A549 (cell line): ENCODE results near the gene SLC48A1. TPM values are rescaled to one million over a fixed set of nuclear protein-coding genes. Genes with fewer than 3 reads are reported as not detected.

Experiments
- ATAC-seq, 2 experiments: fragments of 200-7000 bp in 1 of 2; fragments of >200 bp in 1 of 2; cut with Nextera tagmentation in 1 of 2; cut with Tn5 transposase in 1 of 2; 3 replicates each; pipeline versions ENCODE4 v1.8.0 to v1.9.1; 2018 to 2020; ENCODE audit warnings: mild to moderate bottlenecking in 1 of 2, moderate library complexity in 1 of 2
- CTCF ChIA-PET: fragments of 300-600 bp; sonication (Branson Sonifier 250); formaldehyde crosslinking; extraction: SDS; loops from one replicate; lab custom pipeline; 2021; ENCODE audit warnings: antibody characterized with exemption, inconsistent platforms; lab: Yijun Ruan, JAX
- POLR2A ChIA-PET: fragments of 350-600 bp; formaldehyde crosslinking; extraction: SDS; loops from one replicate; lab custom pipeline; 2021; ENCODE audit warnings: antibody characterized with exemption, inconsistent platforms; lab: Yijun Ruan, JAX
- DNase-seq, 2 experiments: peaks; one replicate each; pipeline versions ENCODE4 v3.0.0 to v3.0.0-alpha.2; 2011 to 2016; ENCODE audit warnings: low read depth in 1 of 2, low spot score in 1 of 2
- FAIRE-seq: peaks from 2 replicates; lab custom pipeline; 2011; peaks lifted over from hg19 to GRCh38; lab: Jason Lieb, UNC
- H3K27ac ChIP-seq, 2 experiments: fragments of >200 bp; sonication (Bioruptor Twin); formaldehyde crosslinking; 3 replicates each; pipeline ENCODE4 v1.5.1; 2016 to 2017
- H3K4me1 ChIP-seq: fragments of >200 bp; sonication (Bioruptor Twin); formaldehyde crosslinking; 3 replicates; pipeline ENCODE4 v1.6.1; 2016
- H3K4me2 ChIP-seq: fragments of >200 bp; sonication (Bioruptor Twin); formaldehyde crosslinking; 3 replicates; pipeline ENCODE4 v1.6.1; 2016
- H3K4me3 ChIP-seq: fragments of >200 bp; sonication (Bioruptor Twin); formaldehyde crosslinking; 3 replicates; pipeline ENCODE4 v1.5.1; 2016
- H3K9me3 ChIP-seq: fragments of >200 bp; sonication (Bioruptor Twin); formaldehyde crosslinking; 3 replicates; pipeline ENCODE4 v1.6.1; 2016
- BHLHE40 ChIP-seq: IDR thresholded peaks from 2 replicates; pipeline ENCODE4 v1.6.1; 2012; ENCODE audit warnings: low read depth, low read length, inconsistent platforms
- CHD4 ChIP-seq: fragments of 200-600 bp; sonication (generic); IDR thresholded peaks from 2 replicates; pipeline ENCODE4 v1.6.1; 2016; ENCODE audit warnings: antibody characterized with exemption, mild to moderate bottlenecking, borderline replicate concordance
- EP300 ChIP-seq, 2 experiments: fragments of >200 bp; sonication (Bioruptor Twin); formaldehyde crosslinking; IDR thresholded peaks; 2 replicates in 1 of 2; 3 replicates in 1 of 2; pipeline ENCODE4 v1.6.1; 2016 to 2017
- ESRRA ChIP-seq: fragments of 150-350 bp; IDR thresholded peaks from 2 replicates; pipeline ENCODE4 v1.6.1; 2014; ENCODE audit warnings: mild to moderate bottlenecking, low read length, borderline replicate concordance
- FOSB ChIP-seq: fragments of 250-450 bp; sonication (Bioruptor Pico); IDR thresholded peaks from 2 replicates; pipeline ENCODE4 v1.5.0; 2020; ENCODE audit warnings: mild to moderate bottlenecking, moderate library complexity
- HOXB13 ChIP-seq: fragments of 250-450 bp; sonication (Bioruptor Pico); IDR thresholded peaks from 2 replicates; pipeline ENCODE4 v1.5.0; 2020; ENCODE audit warnings: low read depth, mild to moderate bottlenecking, moderate library complexity
- HOXB5 ChIP-seq: fragments of 250-450 bp; sonication (Bioruptor Pico); IDR thresholded peaks from 2 replicates; pipeline ENCODE4 v1.5.0; 2020; ENCODE audit warnings: mild to moderate bottlenecking, moderate library complexity
- MAFK ChIP-seq: fragments of 450-650 bp; IDR thresholded peaks from 2 replicates; pipeline ENCODE4 v1.6.1; 2014; ENCODE audit not compliant: partially characterized antibody
- NR3C1 ChIP-seq: fragments of >200 bp; sonication (Bioruptor Twin); formaldehyde crosslinking; IDR thresholded peaks from 3 replicates; pipeline ENCODE4 v1.6.1; 2017
- RFX5 ChIP-seq: fragments of 450-650 bp; IDR thresholded peaks from 2 replicates; pipeline ENCODE4 v1.7.1; 2014; ENCODE audit warnings: antibody characterized with exemption, mild to moderate bottlenecking, moderate library complexity
- RNF2 ChIP-seq: fragments of 200-600 bp; sonication (generic); IDR thresholded peaks from 2 replicates; pipeline ENCODE4 v1.6.1; 2016; ENCODE audit warnings: low read depth, mild to moderate bottlenecking, antibody characterized with exemption, moderate library complexity, borderline replicate concordance
- SREBF2 ChIP-seq: fragments of 450-650 bp; IDR thresholded peaks from 2 replicates; pipeline ENCODE4 v1.6.1; 2014; ENCODE audit warnings: mild to moderate bottlenecking, moderate library complexity
- TFCP2L1 ChIP-seq: fragments of 250-450 bp; sonication (Bioruptor Pico); IDR thresholded peaks from 2 replicates; pipeline ENCODE4 v1.5.0; 2021; ENCODE audit warnings: mild to moderate bottlenecking
- TP53 ChIP-seq: fragments of 250-450 bp; sonication (Bioruptor Pico); IDR thresholded peaks from 2 replicates; pipeline ENCODE4 v1.5.0; 2021; ENCODE audit warnings: mild to moderate bottlenecking, moderate library complexity
- WGBS: methylation state at CpG from one replicate; pipeline ENCODE4 v1.1.6; 2017; ENCODE audit errors: missing lambda C conversion rate; 5-methylcytosine and 5-hydroxymethylcytosine counted together
- polyA plus RNA-seq, 4 experiments: library from polyadenylated mRNA; depleted of rRNA in 3 of 4; stranded (reverse); fragments of >200 nt; fragmentation: RNase III in 1 of 4; extraction: RNeasy Plus Mini Kit Qiagen cat#74134 plus additional on column Dnase treatment in 1 of 4; gene quantifications; 2 replicates in 3 of 4; 3 replicates in 1 of 4; pipeline ENCODE4 v1.2.3, GENCODE V29; 2011 to 2017
- TF ChIP-seq, protein P1 (sequence below): fragments of 250-450 bp; sonication (Bioruptor Pico); IDR thresholded peaks from 2 replicates; pipeline ENCODE4 v1.5.0; 2020; ENCODE audit warnings: low read depth, mild to moderate bottlenecking, moderate library complexity
- TF ChIP-seq, protein P2 (sequence below): fragments of 450-650 bp; IDR thresholded peaks from 2 replicates; pipeline ENCODE4 v1.6.1; 2014; ENCODE audit warnings: antibody characterized with exemption
- TF ChIP-seq, protein P3 (sequence below): IDR thresholded peaks from 2 replicates; pipeline ENCODE4 v1.6.1; 2012; ENCODE audit warnings: low read depth, borderline replicate concordance
- TF ChIP-seq, protein P4 (sequence below): fragments of 150-350 bp; IDR thresholded peaks from 2 replicates; pipeline ENCODE4 v1.6.1; 2014; ENCODE audit warnings: low read depth, mild to moderate bottlenecking, low read length
- TF ChIP-seq, protein P5 (sequence below): IDR thresholded peaks from 2 replicates; pipeline ENCODE4 v1.6.1; 2012
- TF ChIP-seq, protein P6 (sequence below): fragments of >200 bp; sonication (Bioruptor Twin); formaldehyde crosslinking; IDR thresholded peaks from 3 replicates; pipeline ENCODE4 v1.5.1; 2016

SLC48A1 gene
- polyA plus RNA-seq, 2 of the 4 experiments (the other 2 are of a cell fraction), result 25.1 to 32.6 TPM

DNA sequence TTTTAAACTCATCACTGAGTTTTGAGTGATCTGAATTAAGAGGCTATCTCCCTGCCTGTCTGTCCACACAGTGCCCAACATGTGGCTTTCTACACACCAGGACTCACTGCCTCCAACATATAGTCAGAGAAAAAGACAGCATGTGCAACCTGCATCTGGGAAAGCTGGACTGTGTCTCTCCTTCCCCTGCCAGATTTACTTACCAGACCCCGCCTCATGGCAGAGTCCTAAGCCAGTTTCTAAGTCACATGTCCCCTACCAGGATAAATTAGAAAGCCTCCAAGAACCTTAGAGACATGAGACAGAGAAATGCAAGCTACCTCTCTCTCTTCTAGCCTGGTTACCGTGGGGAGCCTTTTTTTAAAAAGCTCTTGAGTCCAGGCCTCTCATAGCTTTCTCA, 49.4 kb downstream of the SLC48A1 start:
- H3K9me3 ChIP-seq, result no peaks in the 10 kb centered on the region
- TF ChIP-seq HOXB5 (no peak), CHD4 (no peak), FOSB (CRISPR knock-in tag) (no peak), RFX5 (no peak), SREBF2 (no peak), EP300 (IDR thresholded peaks at IDR 0.05) (no peak), NR3C1 (no peak), TFCP2L1 (CRISPR knock-in tag) (no peak), TP53 (CRISPR knock-in tag) (no peak), MAFK (no peak), BHLHE40 (no peak)
- TF ChIP-seq, protein P1, sequence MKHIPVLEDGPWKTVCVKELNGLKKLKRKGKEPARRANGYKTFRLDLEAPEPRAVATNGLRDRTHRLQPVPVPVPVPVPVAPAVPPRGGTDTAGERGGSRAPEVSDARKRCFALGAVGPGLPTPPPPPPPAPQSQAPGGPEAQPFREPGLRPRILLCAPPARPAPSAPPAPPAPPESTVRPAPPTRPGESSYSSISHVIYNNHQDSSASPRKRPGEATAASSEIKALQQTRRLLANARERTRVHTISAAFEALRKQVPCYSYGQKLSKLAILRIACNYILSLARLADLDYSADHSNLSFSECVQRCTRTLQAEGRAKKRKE (CRISPR knock-in tag), result no peak
- TF ChIP-seq, protein P2, sequence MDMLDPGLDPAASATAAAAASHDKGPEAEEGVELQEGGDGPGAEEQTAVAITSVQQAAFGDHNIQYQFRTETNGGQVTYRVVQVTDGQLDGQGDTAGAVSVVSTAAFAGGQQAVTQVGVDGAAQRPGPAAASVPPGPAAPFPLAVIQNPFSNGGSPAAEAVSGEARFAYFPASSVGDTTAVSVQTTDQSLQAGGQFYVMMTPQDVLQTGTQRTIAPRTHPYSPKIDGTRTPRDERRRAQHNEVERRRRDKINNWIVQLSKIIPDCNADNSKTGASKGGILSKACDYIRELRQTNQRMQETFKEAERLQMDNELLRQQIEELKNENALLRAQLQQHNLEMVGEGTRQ, result no peak
- TF ChIP-seq, protein P3, sequence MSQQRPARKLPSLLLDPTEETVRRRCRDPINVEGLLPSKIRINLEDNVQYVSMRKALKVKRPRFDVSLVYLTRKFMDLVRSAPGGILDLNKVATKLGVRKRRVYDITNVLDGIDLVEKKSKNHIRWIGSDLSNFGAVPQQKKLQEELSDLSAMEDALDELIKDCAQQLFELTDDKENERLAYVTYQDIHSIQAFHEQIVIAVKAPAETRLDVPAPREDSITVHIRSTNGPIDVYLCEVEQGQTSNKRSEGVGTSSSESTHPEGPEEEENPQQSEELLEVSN, result no peak
- TF ChIP-seq, protein P4, sequence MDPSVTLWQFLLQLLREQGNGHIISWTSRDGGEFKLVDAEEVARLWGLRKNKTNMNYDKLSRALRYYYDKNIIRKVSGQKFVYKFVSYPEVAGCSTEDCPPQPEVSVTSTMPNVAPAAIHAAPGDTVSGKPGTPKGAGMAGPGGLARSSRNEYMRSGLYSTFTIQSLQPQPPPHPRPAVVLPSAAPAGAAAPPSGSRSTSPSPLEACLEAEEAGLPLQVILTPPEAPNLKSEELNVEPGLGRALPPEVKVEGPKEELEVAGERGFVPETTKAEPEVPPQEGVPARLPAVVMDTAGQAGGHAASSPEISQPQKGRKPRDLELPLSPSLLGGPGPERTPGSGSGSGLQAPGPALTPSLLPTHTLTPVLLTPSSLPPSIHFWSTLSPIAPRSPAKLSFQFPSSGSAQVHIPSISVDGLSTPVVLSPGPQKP, result no peak
- TF ChIP-seq, all 56 proteins: peak for 0
- no peak overlapping the region; the same call in 2 of the 3 replicates for H3K4me2 ChIP-seq
- 88% methylated on average over 2 of the region's 2 CpGs for WGBS
- H3K4me3 ChIP-seq, result no peak overlapping the region
- CTCF ChIA-PET, result interaction anchor here (0.8 to 59.0 kb wide), 5 partner anchors 10 to 80 kb away, joined by 3 to 1532 read pairs (median 15); no protein-coding TSS in a partner anchor
- no peak for DNase-seq
- H3K4me1 ChIP-seq, result peaks cover 66% of the 10 kb centered on the region
- H3K27ac ChIP-seq, result peak overlapping the region; percentile 96 to 100; a peak in 5 of 6 replicates
- no peak for FAIRE-seq
- no peak for ATAC-seq
- POLR2A ChIA-PET, result no interaction called here

DNA sequence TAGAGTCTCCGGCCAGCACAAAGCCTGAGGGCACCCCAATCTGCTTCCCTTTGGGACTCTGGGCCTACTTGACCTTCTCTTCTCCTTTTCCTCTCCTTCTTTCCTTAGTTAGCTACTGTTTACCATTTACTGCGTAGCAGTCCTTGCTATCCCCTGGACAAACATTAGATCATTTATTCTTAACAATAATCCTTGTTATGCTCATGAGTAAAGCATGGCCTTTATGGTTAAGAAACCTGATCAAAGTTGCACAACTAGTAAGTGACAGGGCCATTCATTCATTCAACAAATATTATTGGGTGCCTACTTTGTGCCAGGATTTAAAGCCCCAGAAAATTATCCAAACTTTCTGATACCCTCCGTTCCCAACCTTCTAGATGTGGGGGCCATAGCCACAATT, 49.8 kb downstream of the SLC48A1 start:
- 90% methylated on average over 3 of the region's 3 CpGs for WGBS
- ChIA-PET POLR2A (no interaction called here), CTCF (interaction anchor here (0.8 to 59.0 kb wide), 3 partner anchors 16 to 81 kb away, joined by 3 to 1532 read pairs (median 17); no protein-coding TSS in a partner anchor)
- Histone ChIP-seq H3K4me3 (no peak overlapping the region), H3K27ac (peak overlapping the region; percentile 96 to 100; a peak in 4 of 6 replicates), H3K9me3 (no peaks in the 10 kb centered on the region)
- FAIRE-seq, result no peak
- no peak for TF ChIP-seq ESRRA
- no peak for TF ChIP-seq HOXB13 (CRISPR knock-in tag)
- TF ChIP-seq, protein P5, sequence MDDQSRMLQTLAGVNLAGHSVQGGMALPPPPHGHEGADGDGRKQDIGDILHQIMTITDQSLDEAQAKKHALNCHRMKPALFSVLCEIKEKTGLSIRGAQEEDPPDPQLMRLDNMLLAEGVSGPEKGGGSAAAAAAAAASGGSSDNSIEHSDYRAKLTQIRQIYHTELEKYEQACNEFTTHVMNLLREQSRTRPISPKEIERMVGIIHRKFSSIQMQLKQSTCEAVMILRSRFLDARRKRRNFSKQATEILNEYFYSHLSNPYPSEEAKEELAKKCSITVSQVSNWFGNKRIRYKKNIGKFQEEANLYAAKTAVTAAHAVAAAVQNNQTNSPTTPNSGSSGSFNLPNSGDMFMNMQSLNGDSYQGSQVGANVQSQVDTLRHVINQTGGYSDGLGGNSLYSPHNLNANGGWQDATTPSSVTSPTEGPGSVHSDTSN, result no peak
- no peak for TF ChIP-seq RNF2
- no peak for TF ChIP-seq HOXB5
- TF ChIP-seq, protein P6, sequence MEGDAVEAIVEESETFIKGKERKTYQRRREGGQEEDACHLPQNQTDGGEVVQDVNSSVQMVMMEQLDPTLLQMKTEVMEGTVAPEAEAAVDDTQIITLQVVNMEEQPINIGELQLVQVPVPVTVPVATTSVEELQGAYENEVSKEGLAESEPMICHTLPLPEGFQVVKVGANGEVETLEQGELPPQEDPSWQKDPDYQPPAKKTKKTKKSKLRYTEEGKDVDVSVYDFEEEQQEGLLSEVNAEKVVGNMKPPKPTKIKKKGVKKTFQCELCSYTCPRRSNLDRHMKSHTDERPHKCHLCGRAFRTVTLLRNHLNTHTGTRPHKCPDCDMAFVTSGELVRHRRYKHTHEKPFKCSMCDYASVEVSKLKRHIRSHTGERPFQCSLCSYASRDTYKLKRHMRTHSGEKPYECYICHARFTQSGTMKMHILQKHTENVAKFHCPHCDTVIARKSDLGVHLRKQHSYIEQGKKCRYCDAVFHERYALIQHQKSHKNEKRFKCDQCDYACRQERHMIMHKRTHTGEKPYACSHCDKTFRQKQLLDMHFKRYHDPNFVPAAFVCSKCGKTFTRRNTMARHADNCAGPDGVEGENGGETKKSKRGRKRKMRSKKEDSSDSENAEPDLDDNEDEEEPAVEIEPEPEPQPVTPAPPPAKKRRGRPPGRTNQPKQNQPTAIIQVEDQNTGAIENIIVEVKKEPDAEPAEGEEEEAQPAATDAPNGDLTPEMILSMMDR, result no peak
- TF ChIP-seq, protein P1 (CRISPR knock-in tag), result no peak
- TF ChIP-seq TP53 (CRISPR knock-in tag), result no peak
- TF ChIP-seq, protein P4, result no peak
- TF ChIP-seq MAFK, result no peak
- TF ChIP-seq, all 56 proteins: peak for 0
- no peak for DNase-seq
- H3K4me2 ChIP-seq, result no peak overlapping the region; the same call in 2 of the 3 replicates
- ATAC-seq, result no peak
- peaks cover 61% of the 10 kb centered on the region for H3K4me1 ChIP-seq
